H9 (cell line): Measurements from ENCODE around the gene IL16. TPM values are rescaled to one million over a fixed set of nuclear protein-coding genes. Genes with fewer than 3 reads are reported as not detected.

Experiments
- DNase-seq: peaks from one replicate; pipeline ENCODE4 v3.0.0-alpha.2; 2017
- H2AFZ ChIP-seq: one replicate; pipeline ENCODE4 v1.6.1; 2013; ENCODE audit warnings: mild to moderate bottlenecking, low read length, control low read depth, moderate library complexity
- H2AK5ac ChIP-seq: 2 replicates; pipeline ENCODE4 v1.6.1; 2013; ENCODE audit warnings: low read length, control low read depth, mixed read lengths; ENCODE audit not compliant: insufficient read length
- H2BK120ac ChIP-seq: one replicate; pipeline ENCODE4 v1.6.1; 2013; ENCODE audit warnings: low read depth, mild to moderate bottlenecking, low read length, control low read depth, inconsistent platforms; ENCODE audit not compliant: poor library complexity, severe bottlenecking
- H2BK12ac ChIP-seq: 2 replicates; pipeline ENCODE4 v1.6.1; 2013; ENCODE audit warnings: low read length, control low read depth, mixed read lengths, low read depth; ENCODE audit not compliant: insufficient read length
- H2BK15ac ChIP-seq: 2 replicates; pipeline ENCODE4 v1.6.1; 2013; ENCODE audit warnings: low read depth, low read length, control low read depth
- H2BK20ac ChIP-seq: one replicate; pipeline ENCODE4 v1.6.1; 2013; ENCODE audit warnings: low read depth, mild to moderate bottlenecking, low read length, control low read depth, inconsistent platforms; ENCODE audit not compliant: poor library complexity, severe bottlenecking
- H2BK5ac ChIP-seq: 2 replicates; pipeline ENCODE4 v1.6.1; 2013; ENCODE audit warnings: low read length, control low read depth, mixed read lengths; ENCODE audit not compliant: insufficient read length
- H3K14ac ChIP-seq: 2 replicates; pipeline ENCODE4 v1.6.1; 2013; ENCODE audit warnings: low read length, control low read depth; ENCODE audit not compliant: insufficient read depth
- H3K18ac ChIP-seq: 2 replicates; pipeline ENCODE4 v1.6.1; 2013; ENCODE audit warnings: low read depth, mild to moderate bottlenecking, mixed read lengths, low read length, control low read depth; ENCODE audit not compliant: insufficient read length
- H3K23ac ChIP-seq: 2 replicates; pipeline ENCODE4 v1.6.1; 2013; ENCODE audit warnings: low read length, control low read depth, mixed read lengths, low read depth; ENCODE audit not compliant: insufficient read length
- H3K23me2 ChIP-seq: 2 replicates; pipeline ENCODE4 v1.6.1; 2013; ENCODE audit warnings: low read depth, mild to moderate bottlenecking, mixed read lengths, low read length, control low read depth; ENCODE audit not compliant: insufficient read length, poor library complexity, severe bottlenecking
- H3K27ac ChIP-seq: 2 replicates; pipeline ENCODE4 v1.5.1; 2013; ENCODE audit warnings: low read length, control low read depth, mixed read lengths, low read depth; ENCODE audit not compliant: insufficient read length
- H3K27me3 ChIP-seq: 2 replicates; pipeline ENCODE4 v1.6.1; 2013; ENCODE audit warnings: low read length, control low read depth, inconsistent platforms; ENCODE audit not compliant: insufficient read depth
- H3K4ac ChIP-seq: 2 replicates; pipeline ENCODE4 v1.6.1; 2013; ENCODE audit warnings: low read depth, mild to moderate bottlenecking, control low read depth, inconsistent platforms, low read length, moderate library complexity
- H3K4me1 ChIP-seq: 2 replicates; pipeline ENCODE4 v1.6.1; 2013; ENCODE audit warnings: low read length, control low read depth, inconsistent platforms; ENCODE audit not compliant: insufficient read depth
- H3K4me2 ChIP-seq: 2 replicates; pipeline ENCODE4 v1.6.1; 2013; ENCODE audit warnings: low read length, control low read depth, mixed read lengths; ENCODE audit not compliant: insufficient read length, insufficient read depth
- H3K56ac ChIP-seq: 2 replicates; pipeline ENCODE4 v1.6.1; 2013; ENCODE audit warnings: low read depth, mild to moderate bottlenecking, mixed read lengths, low read length, control low read depth; ENCODE audit not compliant: insufficient read length
- H3K79me1 ChIP-seq: 2 replicates; pipeline ENCODE4 v1.6.1; 2013; ENCODE audit warnings: low read depth, mild to moderate bottlenecking, moderate library complexity, low read length, control low read depth, inconsistent platforms; ENCODE audit not compliant: insufficient read depth, poor library complexity, severe bottlenecking
- H3K79me2 ChIP-seq: 2 replicates; pipeline ENCODE4 v1.6.1; 2013; ENCODE audit warnings: low read length, control low read depth, inconsistent platforms; ENCODE audit not compliant: insufficient read depth
- H3K9ac ChIP-seq: 2 replicates; pipeline ENCODE4 v1.6.1; 2013; ENCODE audit warnings: low read length, control low read depth, mixed read lengths; ENCODE audit not compliant: insufficient read length; ENCODE audit errors: extremely low read depth
- H3K9me3 ChIP-seq: one replicate; pipeline ENCODE4 v1.6.1; 2013; ENCODE audit warnings: low read depth, low read length, inconsistent platforms; ENCODE audit not compliant: control insufficient read depth
- H3T11ph ChIP-seq: one replicate; pipeline ENCODE4 v1.6.1; 2013; ENCODE audit warnings: mild to moderate bottlenecking, low read length, control low read depth, inconsistent platforms
- H4K20me1 ChIP-seq: one replicate; pipeline ENCODE4 v1.6.1; 2013; ENCODE audit not compliant: control insufficient read depth, insufficient read length, insufficient read depth
- H4K5ac ChIP-seq: 2 replicates; pipeline ENCODE4 v1.6.1; 2013; ENCODE audit warnings: low read depth, mild to moderate bottlenecking, mixed read lengths, low read length, control low read depth; ENCODE audit not compliant: insufficient read length
- H4K8ac ChIP-seq: replicated peaks from 2 replicates; pipeline ENCODE4 v1.6.1; 2013; ENCODE audit warnings: low read length, control low read depth, mixed read lengths, low read depth; ENCODE audit not compliant: insufficient read length
- H4K91ac ChIP-seq: 2 replicates; pipeline ENCODE4 v1.6.1; 2013; ENCODE audit warnings: low read depth, mild to moderate bottlenecking, moderate library complexity, mixed read lengths, low read length, control low read depth; ENCODE audit not compliant: insufficient read length
- H3K27ac Mint-ChIP-seq, 3 experiments: 2 replicates in 2 of 3; 3 replicates in 1 of 3; pipeline ENCODE4 v1.8.0; 2020 to 2021; ENCODE audit warnings: mixed read lengths in 3 of 3, mild to moderate bottlenecking in 1 of 3, moderate library complexity in 1 of 3
- H3K27me3 Mint-ChIP-seq: 2 replicates; pipeline ENCODE4 v1.8.0; 2021; ENCODE audit warnings: low read depth, mild to moderate bottlenecking, moderate library complexity, mixed read lengths
- H3K36me3 Mint-ChIP-seq, 3 experiments: 2 replicates in 2 of 3; 3 replicates in 1 of 3; pipeline ENCODE4 v1.8.0; 2020 to 2021; ENCODE audit warnings: low read depth in 3 of 3, mixed read lengths in 3 of 3; ENCODE audit not compliant: insufficient read depth in 1 of 3
- H3K4me1 Mint-ChIP-seq, 2 experiments: 2 replicates each; pipeline ENCODE4 v1.8.0; 2020; ENCODE audit warnings: mixed read lengths in 2 of 2
- H3K4me3 Mint-ChIP-seq, 2 experiments: 2 replicates in 1 of 2; 3 replicates in 1 of 2; pipeline ENCODE4 v1.8.0; 2020 to 2021; ENCODE audit warnings: mild to moderate bottlenecking in 2 of 2, mixed read lengths in 2 of 2, moderate library complexity in 1 of 2
- H3K9me3 Mint-ChIP-seq, 2 experiments: 2 replicates in 1 of 2; 3 replicates in 1 of 2; pipeline ENCODE4 v1.8.0; 2020; ENCODE audit warnings: mild to moderate bottlenecking in 2 of 2, mixed read lengths in 2 of 2, moderate library complexity in 1 of 2
- WGBS: extraction: QIAGEN DNeasy Blood & Tissue Kit; methylation state at CpG from one replicate; pipeline ENCODE4 v1.1.7; 2013; ENCODE audit warnings: missing lambda C conversion rate, low lambda C conversion rate, mixed read lengths; ENCODE audit not compliant: insufficient read length; ENCODE audit errors: extremely low coverage; 5-methylcytosine and 5-hydroxymethylcytosine counted together
- total RNA-seq: library from RNA; stranded (reverse); gene quantifications from 2 replicates; pipeline ENCODE4 v1.2.1, GENCODE V29; 2021
- TF ChIP-seq, protein P1 (sequence below): fragments of 200-600 bp; sonication (generic); conservative IDR thresholded peaks from 3 replicates; pipeline ENCODE4 v1.8.0; 2021; ENCODE audit warnings: antibody characterized with exemption, mild to moderate bottlenecking

The IL16 gene
- total RNA-seq, 1 experiment from 2014 or later = 0.28 TPM

DNA sequence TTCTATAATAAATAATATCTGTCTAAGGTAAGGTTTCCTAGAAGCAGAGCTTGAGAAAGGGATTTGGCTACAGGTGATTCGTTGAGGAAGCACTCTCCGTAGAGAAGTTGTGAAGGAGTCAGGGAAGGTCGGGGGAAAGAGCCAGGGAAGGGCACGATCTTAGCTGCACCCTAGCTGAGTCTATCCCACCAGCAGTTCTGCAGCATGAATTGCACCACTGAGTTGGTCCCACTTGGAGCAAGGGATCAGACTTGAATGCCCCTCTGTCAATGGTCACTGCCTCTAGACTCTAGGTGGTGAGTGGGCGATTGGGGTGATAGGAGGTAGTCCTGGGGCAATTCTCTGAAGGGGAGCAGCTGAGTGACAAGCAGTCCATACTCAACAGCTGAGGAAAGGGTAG, 163.8 kb downstream of the IL16 start:
- no peaks in the 10 kb centered on the region for H3K27me3 ChIP-seq
- no peak overlapping the region for H3K4me3 Mint-ChIP-seq
- no peak overlapping the region for H2BK20ac ChIP-seq
- no peak overlapping the region for H3K56ac ChIP-seq
- no peak overlapping the region for H3K4ac ChIP-seq
- no peak overlapping the region for H2BK12ac ChIP-seq
- H2AK5ac ChIP-seq = no peak overlapping the region
- H3K4me2 ChIP-seq = no peak overlapping the region
- no peak overlapping the region for H4K8ac ChIP-seq
- H3K23me2 ChIP-seq = no peaks in the 10 kb centered on the region
- H3K27ac ChIP-seq = no peak overlapping the region
- no peak overlapping the region for H2AFZ ChIP-seq
- no peaks in the 10 kb centered on the region for H3K27me3 Mint-ChIP-seq
- H3K9ac ChIP-seq = no peak overlapping the region
- H3K4me1 Mint-ChIP-seq = peaks cover 2 to 13% of the 10 kb centered on the region in 2 experiments; a peak in 2 of 4 replicates
- no peak overlapping the region for H2BK120ac ChIP-seq
- H3K14ac ChIP-seq = no peak overlapping the region
- no peak overlapping the region for H3K27ac Mint-ChIP-seq
- H3K79me2 ChIP-seq = no peaks in the 10 kb centered on the region
- no peak overlapping the region for H2BK15ac ChIP-seq
- no peak for DNase-seq
- no peaks in the 10 kb centered on the region for H3K9me3 Mint-ChIP-seq
- no peaks in the 10 kb centered on the region for H3K79me1 ChIP-seq
- H4K91ac ChIP-seq = no peak overlapping the region
- no peaks in the 10 kb centered on the region for H4K20me1 ChIP-seq
- H3K9me3 ChIP-seq = no peaks in the 10 kb centered on the region
- no peak overlapping the region for H3K23ac ChIP-seq
- no peak overlapping the region for H3K18ac ChIP-seq
- no peaks in the 10 kb centered on the region for H3K4me1 ChIP-seq
- H3K36me3 Mint-ChIP-seq = no peaks in the 10 kb centered on the region; a peak in 1 of 7 replicates
- no peak overlapping the region for H4K5ac ChIP-seq
- H3T11ph ChIP-seq = no peak overlapping the region
- WGBS = no CpG with 5 or more reads among the region's 5 CpGs
- TF ChIP-seq, protein P1, sequence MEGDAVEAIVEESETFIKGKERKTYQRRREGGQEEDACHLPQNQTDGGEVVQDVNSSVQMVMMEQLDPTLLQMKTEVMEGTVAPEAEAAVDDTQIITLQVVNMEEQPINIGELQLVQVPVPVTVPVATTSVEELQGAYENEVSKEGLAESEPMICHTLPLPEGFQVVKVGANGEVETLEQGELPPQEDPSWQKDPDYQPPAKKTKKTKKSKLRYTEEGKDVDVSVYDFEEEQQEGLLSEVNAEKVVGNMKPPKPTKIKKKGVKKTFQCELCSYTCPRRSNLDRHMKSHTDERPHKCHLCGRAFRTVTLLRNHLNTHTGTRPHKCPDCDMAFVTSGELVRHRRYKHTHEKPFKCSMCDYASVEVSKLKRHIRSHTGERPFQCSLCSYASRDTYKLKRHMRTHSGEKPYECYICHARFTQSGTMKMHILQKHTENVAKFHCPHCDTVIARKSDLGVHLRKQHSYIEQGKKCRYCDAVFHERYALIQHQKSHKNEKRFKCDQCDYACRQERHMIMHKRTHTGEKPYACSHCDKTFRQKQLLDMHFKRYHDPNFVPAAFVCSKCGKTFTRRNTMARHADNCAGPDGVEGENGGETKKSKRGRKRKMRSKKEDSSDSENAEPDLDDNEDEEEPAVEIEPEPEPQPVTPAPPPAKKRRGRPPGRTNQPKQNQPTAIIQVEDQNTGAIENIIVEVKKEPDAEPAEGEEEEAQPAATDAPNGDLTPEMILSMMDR = no peak
- no peak overlapping the region for H2BK5ac ChIP-seq
